ENCODE results near the gene HSD11B1.

HSD11B1 gene

DNA sequence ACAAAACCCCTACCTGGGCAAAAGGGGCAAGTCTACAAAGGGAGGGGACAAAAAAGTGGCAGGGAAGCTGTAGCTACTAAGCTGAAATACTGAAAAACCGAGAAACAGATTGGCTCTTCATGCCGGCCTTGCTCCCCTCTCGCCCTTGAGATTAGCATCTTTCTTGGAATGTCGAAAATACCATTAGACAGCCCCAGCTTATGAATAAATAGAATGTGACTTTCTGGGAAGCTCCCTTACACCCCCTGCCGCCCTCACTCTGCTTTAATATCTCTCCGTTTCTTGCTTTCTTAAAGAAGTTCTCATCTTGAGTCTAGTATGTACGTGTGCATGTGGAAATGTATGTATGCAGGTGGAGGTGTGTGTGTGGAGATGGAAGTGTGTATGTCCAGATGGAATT, 65.3 kb downstream of the HSD11B1 start:
- DNase-seq (no peak), ATAC-seq (no peak)
- Mint-ChIP-seq H3K4me1 (peaks cover 28% of the 10 kb centered on the region), H3K27me3 (no peaks in the 10 kb centered on the region), H3K9me3 (no peaks in the 10 kb centered on the region), H3K4me3 (no peak overlapping the region), H3K27ac (no peak overlapping the region)

DNA sequence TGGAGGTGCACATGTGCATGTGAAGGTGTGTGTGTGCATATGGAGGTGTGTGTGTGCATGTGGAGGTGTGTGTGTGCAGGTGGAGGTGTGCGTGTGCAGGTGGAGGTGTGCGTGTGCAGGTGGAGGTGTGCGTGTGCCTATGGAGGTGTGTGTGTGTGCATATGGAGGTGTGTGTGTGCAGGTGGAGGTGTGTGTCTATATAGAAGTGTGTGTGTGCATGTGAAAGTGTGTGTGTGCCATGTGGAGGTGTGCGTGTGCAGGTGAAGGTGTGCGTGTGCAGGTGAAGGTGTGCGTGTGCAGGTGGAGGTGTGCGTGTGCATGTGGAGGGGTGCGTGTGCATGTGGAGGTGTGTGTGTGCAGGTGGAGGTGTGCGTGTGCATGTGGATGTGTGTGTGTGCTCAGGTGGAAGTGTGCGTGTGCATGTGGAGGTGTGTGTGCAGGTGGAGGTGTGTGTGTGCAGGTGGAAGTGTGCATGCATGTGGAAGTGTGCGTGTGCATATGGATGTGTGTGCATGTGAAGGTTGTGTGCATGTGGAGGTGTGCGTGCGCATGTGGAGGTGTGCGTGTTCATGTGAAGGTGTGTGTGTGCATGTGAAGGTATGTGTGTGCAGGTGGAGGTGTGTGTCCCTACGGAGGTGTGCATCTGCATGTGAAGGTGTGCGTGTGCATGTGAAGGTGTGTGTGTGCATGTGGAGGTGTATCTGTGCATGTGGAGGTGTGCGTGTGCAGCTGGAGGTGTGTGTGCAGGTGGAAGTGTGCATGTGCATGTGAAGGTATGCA, 66.2 kb downstream of the HSD11B1 start:
- no peak for DNase-seq
- ATAC-seq: no peak
- Mint-ChIP-seq H3K4me3 (no peak overlapping the region), H3K27me3 (no peaks in the 10 kb centered on the region), H3K4me1 (peaks cover 20% of the 10 kb centered on the region), H3K27ac (no peak overlapping the region), H3K9me3 (no peaks in the 10 kb centered on the region)

DNA sequence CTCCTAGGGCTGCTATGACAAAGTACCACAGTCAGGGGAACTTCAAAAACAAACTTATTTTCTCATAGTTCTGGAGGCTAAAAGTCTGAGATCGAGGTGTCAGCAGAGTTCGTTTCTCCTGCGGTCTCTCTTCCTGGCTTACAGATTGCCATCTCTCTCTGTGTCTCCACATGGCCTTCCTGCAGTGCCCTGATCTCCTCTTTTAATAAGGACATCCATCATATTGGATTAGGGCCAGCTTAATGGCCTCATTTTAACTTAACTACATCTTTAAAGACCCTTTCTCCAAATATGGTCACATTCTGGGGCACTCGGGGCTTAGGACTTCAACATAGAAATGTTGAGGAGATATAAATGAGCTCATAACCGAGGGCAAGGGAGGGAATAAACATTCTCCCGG, 67.5 kb downstream of the HSD11B1 start:
- ATAC-seq (no peak), DNase-seq (no peak)
- H3K4me1 Mint-ChIP-seq: peaks cover 9% of the 10 kb centered on the region
- H3K4me3 Mint-ChIP-seq: no peak overlapping the region
- H3K9me3 Mint-ChIP-seq: no peaks in the 10 kb centered on the region
- no peaks in the 10 kb centered on the region for H3K27me3 Mint-ChIP-seq
- peak overlapping the region in 1 of 2 donors; percentile 1 for H3K27ac Mint-ChIP-seq

DNA sequence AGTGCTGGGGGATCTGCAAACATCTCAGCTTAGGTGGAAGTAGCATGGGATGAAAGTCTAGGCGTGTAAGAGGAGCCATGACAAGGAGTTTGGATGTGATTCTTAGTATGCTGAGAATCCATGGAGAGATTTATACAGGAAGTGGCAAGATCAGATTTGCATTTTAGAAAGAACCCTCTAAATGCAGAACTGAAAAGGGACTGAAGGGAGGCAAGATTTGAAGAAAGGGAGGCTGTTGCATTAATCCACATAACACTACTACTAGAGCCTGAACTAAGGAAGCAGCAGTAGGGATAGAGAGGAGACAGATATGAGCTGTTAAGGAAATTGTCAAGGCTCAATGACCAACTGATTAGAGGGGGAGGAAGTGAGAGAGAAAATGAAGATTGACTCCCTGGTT, 69.9 kb downstream of the HSD11B1 start:
- H3K27ac Mint-ChIP-seq: peak overlapping the region; percentile 28 to 64
- H3K27me3 Mint-ChIP-seq: no peaks in the 10 kb centered on the region
- H3K4me1 Mint-ChIP-seq: peaks cover 26% of the 10 kb centered on the region
- DNase-seq: no peak
- ATAC-seq: no peak
- H3K9me3 Mint-ChIP-seq: no peaks in the 10 kb centered on the region
- H3K4me3 Mint-ChIP-seq: no peak overlapping the region

DNA sequence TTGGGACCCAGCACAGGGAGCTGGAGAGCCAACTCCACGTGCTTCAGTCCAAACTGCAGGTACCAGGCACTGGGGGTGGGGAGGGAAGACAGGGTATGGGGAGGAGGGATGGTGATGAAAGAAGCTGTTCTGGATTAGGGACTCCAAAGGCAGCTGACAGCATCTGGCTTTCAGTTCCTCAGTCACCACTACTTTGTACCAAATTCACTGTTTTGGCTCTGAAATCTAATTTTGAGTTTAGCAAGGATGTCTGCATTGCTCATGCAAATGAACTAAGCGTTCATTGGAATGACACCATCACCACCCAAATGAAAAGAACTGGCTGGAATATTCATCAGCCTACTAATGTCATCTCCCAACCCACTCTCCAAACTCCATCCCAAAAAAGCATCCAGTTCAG, 71.0 kb downstream of the HSD11B1 start:
- Mint-ChIP-seq H3K9me3 (no peaks in the 10 kb centered on the region), H3K4me3 (no peak overlapping the region), H3K27ac (peak overlapping the region in 1 of 2 donors; percentile 10), H3K27me3 (no peaks in the 10 kb centered on the region), H3K4me1 (peaks cover 37% of the 10 kb centered on the region)
- ATAC-seq (no peak), DNase-seq (no peak)

DNA sequence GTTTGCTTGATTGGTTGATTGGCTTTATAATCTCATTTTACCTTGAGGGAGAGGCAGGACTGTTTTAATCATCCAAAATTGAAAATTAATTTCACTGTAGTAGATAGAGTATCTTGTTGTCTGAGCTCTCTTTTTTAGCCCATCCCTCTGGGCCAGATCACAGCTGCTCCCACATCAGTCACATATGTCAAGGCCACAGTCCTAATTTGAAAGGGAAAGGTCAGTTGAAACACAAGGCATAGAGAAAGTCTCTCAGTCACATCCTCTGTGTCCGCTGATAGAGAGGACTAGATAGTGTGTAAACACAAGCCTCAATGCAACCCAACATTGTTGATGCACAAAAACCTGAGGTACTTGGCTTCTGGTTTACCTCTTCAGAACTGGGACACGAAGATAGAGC, 72.9 kb downstream of the HSD11B1 start:
- Mint-ChIP-seq H3K4me1 (peaks cover 52% of the 10 kb centered on the region), H3K4me3 (no peak overlapping the region), H3K27ac (peak overlapping the region in 1 of 2 donors; percentile 16), H3K27me3 (no peaks in the 10 kb centered on the region), H3K9me3 (no peaks in the 10 kb centered on the region)
- DNase-seq (no peak), ATAC-seq (no peak)

DNA sequence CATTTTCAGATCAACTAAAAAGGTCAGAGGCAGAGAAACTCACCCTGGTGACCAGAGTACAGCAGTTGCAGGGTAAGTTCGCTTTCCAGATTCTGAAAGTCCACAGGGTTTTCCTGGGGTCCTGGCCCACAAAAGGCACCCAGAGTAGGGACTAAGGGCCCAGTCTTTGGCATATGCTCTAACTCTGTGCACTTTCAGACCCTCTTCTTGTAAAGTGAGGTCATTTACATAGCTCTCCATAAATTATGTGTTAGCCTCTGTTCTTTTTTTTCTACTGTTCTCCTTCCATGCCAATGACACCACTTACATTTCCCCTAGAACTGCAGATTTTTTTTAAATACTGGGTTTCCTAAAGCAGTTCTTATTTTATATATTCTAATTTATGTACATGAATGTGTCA, 73.5 kb downstream of the HSD11B1 start:
- H3K9me3 Mint-ChIP-seq: no peaks in the 10 kb centered on the region
- H3K27me3 Mint-ChIP-seq: no peaks in the 10 kb centered on the region
- H3K4me3 Mint-ChIP-seq: no peak overlapping the region
- peak overlapping the region in 1 of 2 donors; percentile 20 for H3K27ac Mint-ChIP-seq
- ATAC-seq: no peak
- DNase-seq: no peak
- H3K4me1 Mint-ChIP-seq: peaks cover 57% of the 10 kb centered on the region

DNA sequence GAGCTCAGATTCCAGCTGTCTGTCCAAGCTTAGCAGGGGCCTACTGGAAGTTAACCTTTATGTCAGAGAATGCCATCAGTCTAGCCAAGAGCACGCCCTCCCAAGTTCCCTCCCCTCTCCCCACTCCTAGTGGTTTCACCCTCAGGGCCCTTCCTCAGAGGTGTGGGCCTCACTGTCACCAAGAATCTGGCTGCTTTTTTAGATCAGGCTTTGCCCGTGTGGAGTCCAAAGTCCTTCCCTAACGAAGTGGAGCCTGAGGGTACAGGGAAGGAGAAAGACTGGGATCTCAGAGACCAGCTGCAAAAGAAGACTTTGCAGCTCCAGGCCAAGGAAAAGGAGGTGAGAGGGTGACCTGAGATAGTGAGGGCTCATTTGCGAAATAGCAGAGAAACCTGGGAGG, 75.6 kb downstream of the HSD11B1 start:
- no peak overlapping the region for H3K4me3 Mint-ChIP-seq

DNA sequence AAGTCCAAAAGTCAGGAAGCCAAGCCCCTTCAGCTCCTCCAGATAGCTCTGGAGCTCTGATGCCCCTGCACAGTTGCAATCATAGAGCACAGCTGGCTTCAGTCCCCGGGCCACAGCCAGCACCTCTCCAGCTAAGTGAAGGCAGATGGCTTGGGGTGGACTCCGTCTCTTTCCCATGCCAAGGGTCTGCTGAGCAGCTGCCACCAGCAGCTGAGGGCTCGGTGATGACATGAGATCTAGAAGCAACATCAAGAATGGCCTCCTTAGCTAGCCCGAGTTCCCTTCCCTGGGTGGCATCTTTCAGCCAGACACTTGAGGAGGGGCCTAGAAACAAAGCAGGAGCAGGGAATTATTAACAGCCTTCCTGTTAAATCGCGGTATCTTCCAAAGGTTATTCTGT, 78.7 kb downstream of the HSD11B1 start:
- H3K27ac Mint-ChIP-seq: peak overlapping the region in 1 of 2 donors; percentile 97
- ATAC-seq (no peak), DNase-seq (no peak)
- H3K9me3 Mint-ChIP-seq: no peaks in the 10 kb centered on the region
- no peaks in the 10 kb centered on the region for H3K27me3 Mint-ChIP-seq
- peak overlapping the region; percentile 81 to 92 for H3K4me3 Mint-ChIP-seq
- peaks cover 64% of the 10 kb centered on the region for H3K4me1 Mint-ChIP-seq

More for the DNA sequence above, 75.6 kb downstream of the HSD11B1 start:
- DNase-seq (no peak), ATAC-seq (no peak)
- Mint-ChIP-seq H3K4me1 (peaks cover 78% of the 10 kb centered on the region), H3K27ac (peak overlapping the region in 1 of 2 donors; percentile 80), H3K27me3 (no peaks in the 10 kb centered on the region), H3K9me3 (no peaks in the 10 kb centered on the region)
